ENCODE data around the gene CRLF2.
"Not testable (repeated sequence)": the region's sequence is repeated elsewhere in the genome, so short reads cannot be mapped to it uniquely, and the experiment has no call there.

CRLF2 gene

GRCh38 chrX:1246816-1247215 lies 34.4 kb upstream of the CRLF2 start:
- Mint-ChIP-seq H3K4me1 (peaks cover 5% of the 10 kb centered on the region), H3K4me3 (peak overlapping the region; percentile 56 to 76 (median 66)), H3K27me3 (ENCODE audit: low read depth) (peaks cover 5% of the 10 kb centered on the region), H3K27ac (peak overlapping the region in 2 of 3 experiments; percentile 73 to 90), H3K36me3 (ENCODE audit: low read depth) (peaks cover 4% of the 10 kb centered on the region), H3K9me3 (peaks cover 13% of the 10 kb centered on the region)
- peak; percentile 83 to 90 (median 90) for TF ChIP-seq CTCF (IDR thresholded peaks at IDR 0.05; ENCODE audit: unreplicated experiment in 3 of 3)

- Mint-ChIP-seq H3K4me3 (no peak overlapping the region), H3K36me3 (ENCODE audit: low read depth) (no peaks in the 10 kb centered on the region), H3K27me3 (ENCODE audit: low read depth) (peaks cover 5% of the 10 kb centered on the region), H3K9me3 (no peaks in the 10 kb centered on the region), H3K4me1 (peaks cover 5% of the 10 kb centered on the region), H3K27ac (peak overlapping the region in 1 of 3 experiments; percentile 72)
- TF ChIP-seq CTCF (IDR thresholded peaks at IDR 0.05; ENCODE audit: unreplicated experiment in 3 of 3) = peak in 1 of 3 experiments; percentile 12
Measured at GRCh38 chrX:1244164-1245076, 32.0 kb upstream of the CRLF2 start.

- Mint-ChIP-seq H3K27ac (no peak overlapping the region), H3K4me1 (peaks cover 5% of the 10 kb centered on the region), H3K27me3 (ENCODE audit: low read depth) (peaks cover 5% of the 10 kb centered on the region), H3K36me3 (ENCODE audit: low read depth) (no peaks in the 10 kb centered on the region), H3K9me3 (no peaks in the 10 kb centered on the region), H3K4me3 (no peak overlapping the region)
- TF ChIP-seq CTCF (IDR thresholded peaks at IDR 0.05; ENCODE audit: unreplicated experiment in 3 of 3) = no peak
Measured at GRCh38 chrX:1242891-1243402, 30.5 kb upstream of the CRLF2 start.

GRCh38 chrX:1240551-1240950 lies 28.1 kb upstream of the CRLF2 start:
- not testable (repeated sequence) for H3K9me3 Mint-ChIP-seq; H3K27ac Mint-ChIP-seq; H3K36me3 Mint-ChIP-seq (ENCODE audit: low read depth); H3K27me3 Mint-ChIP-seq (ENCODE audit: low read depth); H3K4me1 Mint-ChIP-seq; H3K4me3 Mint-ChIP-seq

GRCh38 chrX:1239681-1240142 lies 27.3 kb upstream of the CRLF2 start:
- Mint-ChIP-seq H3K4me3 (no peak overlapping the region), H3K4me1 (no peaks in the 10 kb centered on the region), H3K27ac (no peak overlapping the region), H3K27me3 (ENCODE audit: low read depth) (peaks cover 5% of the 10 kb centered on the region), H3K36me3 (ENCODE audit: low read depth) (no peaks in the 10 kb centered on the region), H3K9me3 (peaks cover 2% of the 10 kb centered on the region)
- no peak for TF ChIP-seq CTCF (IDR thresholded peaks at IDR 0.05; ENCODE audit: unreplicated experiment in 3 of 3)

GRCh38 chrX:1231850-1232465 lies 19.5 kb upstream of the CRLF2 start:
- H3K4me1 Mint-ChIP-seq = no peaks in the 10 kb centered on the region
- TF ChIP-seq CTCF (IDR thresholded peaks at IDR 0.05; ENCODE audit: unreplicated experiment in 3 of 3) = no peak
- peaks cover 8% of the 10 kb centered on the region for H3K9me3 Mint-ChIP-seq
- H3K27me3 Mint-ChIP-seq (ENCODE audit: low read depth) = peaks cover 3% of the 10 kb centered on the region
- H3K4me3 Mint-ChIP-seq = no peak overlapping the region
- H3K36me3 Mint-ChIP-seq (ENCODE audit: low read depth) = peaks cover 3% of the 10 kb centered on the region
- H3K27ac Mint-ChIP-seq = no peak overlapping the region

- H3K36me3 Mint-ChIP-seq (ENCODE audit: low read depth); H3K4me3 Mint-ChIP-seq; H3K27ac Mint-ChIP-seq; H3K27me3 Mint-ChIP-seq (ENCODE audit: low read depth); H3K4me1 Mint-ChIP-seq: not testable (repeated sequence)
- H3K9me3 Mint-ChIP-seq = peaks cover 16% of the 10 kb centered on the region
Measured at GRCh38 chrX:1228101-1228500, 15.7 kb upstream of the CRLF2 start.

All from nephron (organoid).